HAP-1 (cell line): Measurements from ENCODE around the gene MYL12A.

Source experiments
- DNase-seq, 2 experiments: peaks; one replicate each; pipeline ENCODE4 v3.0.0-alpha.2; 2016 to 2020; ENCODE audit warnings: low spot score in 2 of 2
- H3K27me3 ChIP-seq: fragments of 250-450 bp; sonication (Bioruptor Pico); 2 replicates; pipeline ENCODE4 v1.5.1; 2020; ENCODE audit warnings: low read depth, mild to moderate bottlenecking, moderate library complexity
- H3K36me3 ChIP-seq: fragments of 250-450 bp; sonication (Bioruptor Pico); replicated peaks from 2 replicates; pipeline ENCODE4 v1.5.1; 2020; ENCODE audit warnings: mild to moderate bottlenecking
- H3K4me1 ChIP-seq: fragments of 250-450 bp; sonication (Bioruptor Pico); 2 replicates; pipeline ENCODE4 v1.5.1; 2020; ENCODE audit warnings: mild to moderate bottlenecking
- H3K4me3 ChIP-seq: fragments of 250-450 bp; sonication (Bioruptor Pico); 2 replicates; pipeline ENCODE4 v1.5.1; 2020; ENCODE audit warnings: mild to moderate bottlenecking, moderate library complexity
- H3K9me3 ChIP-seq: fragments of 250-450 bp; sonication (Bioruptor Pico); 2 replicates; pipeline ENCODE4 v1.5.1; 2020; ENCODE audit warnings: mild to moderate bottlenecking, moderate library complexity
- in situ Hi-C: fragments of 300-500 bp; cut with MboI; formaldehyde crosslinking; loops from 3 replicates; pipeline ENCODE4 v1.14.3; 2020; ENCODE audit warnings: low sequenced_read_pairs, inconsistent platforms, mixed read lengths

MYL12A gene

DNA sequence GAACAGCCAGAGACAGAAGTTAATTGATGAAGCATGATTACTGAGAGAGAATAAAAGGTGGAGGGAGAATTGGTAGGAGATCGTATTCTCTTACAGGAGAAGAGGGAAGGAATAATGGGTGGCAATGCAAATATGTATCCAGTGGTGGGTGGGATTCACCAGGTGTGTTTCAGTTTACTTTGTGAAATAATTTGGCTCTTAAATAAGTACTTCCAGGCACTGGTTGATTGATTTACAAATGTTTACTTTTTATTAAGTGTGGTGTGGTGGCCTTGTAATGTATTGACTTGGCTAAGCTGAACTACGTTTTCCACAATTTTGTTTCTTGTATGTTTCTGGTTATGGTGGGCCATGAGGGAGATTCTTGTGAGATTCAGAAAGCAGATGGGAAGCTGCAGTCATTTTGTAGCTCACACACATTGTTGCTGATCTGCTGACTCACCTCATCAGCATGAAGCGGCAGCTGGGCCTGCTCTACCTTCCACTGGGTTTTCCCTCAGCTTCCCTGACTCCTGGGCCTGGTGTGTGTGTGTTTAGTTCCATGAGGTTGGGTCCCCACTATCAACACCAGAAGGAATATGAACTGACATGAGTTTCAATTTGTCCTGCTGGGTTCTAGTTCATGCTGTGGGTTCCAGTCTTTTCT, 47.0 kb downstream of the MYL12A start:
- no peaks in the 10 kb centered on the region for H3K27me3 ChIP-seq
- peaks cover 2% of the 10 kb centered on the region for H3K4me1 ChIP-seq
- no peaks in the 10 kb centered on the region for H3K9me3 ChIP-seq
- in situ Hi-C loops: loop anchor here (25.0 kb wide), 1 partner anchor 693 kb away; no protein-coding TSS in a partner anchor
- no peak for DNase-seq
- H3K4me3 ChIP-seq: no peak overlapping the region
- no peaks in the 10 kb centered on the region for H3K36me3 ChIP-seq

DNA sequence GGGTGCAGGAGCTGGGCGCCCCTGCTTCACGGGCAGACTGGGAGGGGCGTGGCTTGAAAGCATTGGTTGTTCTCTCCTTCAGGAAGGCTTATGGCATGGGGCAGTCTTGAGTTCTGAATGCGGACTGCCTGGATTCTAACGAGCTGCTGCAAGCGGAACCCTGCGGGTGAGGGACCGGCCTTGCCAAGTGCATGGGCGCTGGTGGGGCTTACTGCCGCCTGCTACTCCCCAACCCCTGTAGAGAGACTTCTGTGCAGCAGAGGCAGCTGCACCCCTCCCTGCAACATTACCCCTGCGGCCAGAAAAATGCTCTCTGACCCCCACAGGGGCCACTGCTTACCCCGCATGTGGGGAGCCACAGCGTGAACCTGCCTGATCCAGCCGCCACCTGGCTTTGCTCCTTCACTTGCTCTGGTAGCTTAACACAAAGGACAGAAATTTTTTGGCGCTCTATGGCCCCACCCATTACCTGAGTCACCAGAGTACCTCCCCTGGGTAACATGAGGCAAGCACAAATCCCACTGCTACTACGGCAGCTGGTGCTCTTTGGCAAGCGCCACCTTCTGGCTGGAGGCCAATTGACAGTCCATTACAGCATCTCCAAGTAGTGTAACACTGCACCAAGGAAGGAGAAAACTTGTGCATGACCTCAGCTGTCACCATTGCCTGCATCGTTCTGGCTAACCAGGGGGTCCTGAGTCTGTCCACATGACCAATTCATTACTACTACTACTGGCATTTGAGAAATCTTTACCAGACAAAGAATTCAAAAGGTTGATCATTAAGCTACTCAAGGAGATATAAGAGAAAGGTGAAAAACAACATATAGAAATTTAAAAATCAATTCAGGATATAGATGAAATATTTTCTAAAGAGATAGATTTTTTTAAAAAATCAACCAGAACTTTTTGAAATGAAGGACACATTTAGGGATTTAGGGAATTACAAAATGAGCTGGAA, 49.7 kb downstream of the MYL12A start:
- in situ Hi-C loops: loop anchor here (25.0 kb wide), 1 partner anchor 690 kb away; no protein-coding TSS in a partner anchor
- Histone ChIP-seq H3K4me3 (peak overlapping the region; percentile 69), H3K4me1 (peaks cover 2% of the 10 kb centered on the region), H3K27me3 (peaks cover 6% of the 10 kb centered on the region; the same call in 1 of the 2 replicates), H3K36me3 (no peaks in the 10 kb centered on the region), H3K9me3 (no peaks in the 10 kb centered on the region)
- peak; percentile 92 to 97 for DNase-seq

DNA sequence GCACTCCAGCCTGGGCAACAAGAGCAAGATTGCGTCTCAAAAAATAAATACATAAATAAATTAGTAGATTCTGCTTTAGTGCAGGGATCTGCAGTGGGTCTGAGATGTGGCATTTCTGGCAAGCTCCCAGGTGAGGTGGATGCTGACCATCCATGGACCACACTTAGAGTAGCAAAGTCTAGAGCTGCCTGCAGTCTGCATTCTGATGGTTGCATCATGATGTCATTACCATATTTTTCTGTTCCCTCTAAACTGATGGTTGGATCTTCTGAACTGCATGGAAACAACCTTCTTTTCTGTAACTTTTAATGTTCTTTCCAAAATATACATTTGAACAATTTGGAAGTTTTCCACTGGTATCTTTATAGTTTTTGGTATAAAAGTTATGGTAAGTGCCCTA, 57.2 kb downstream of the MYL12A start:
- in situ Hi-C loops: no loop called here
- Histone ChIP-seq H3K4me3 (no peak overlapping the region), H3K4me1 (no peaks in the 10 kb centered on the region), H3K9me3 (no peaks in the 10 kb centered on the region), H3K36me3 (no peaks in the 10 kb centered on the region), H3K27me3 (peaks cover 4% of the 10 kb centered on the region; the same call in 1 of the 2 replicates)
- no peak for DNase-seq

DNA sequence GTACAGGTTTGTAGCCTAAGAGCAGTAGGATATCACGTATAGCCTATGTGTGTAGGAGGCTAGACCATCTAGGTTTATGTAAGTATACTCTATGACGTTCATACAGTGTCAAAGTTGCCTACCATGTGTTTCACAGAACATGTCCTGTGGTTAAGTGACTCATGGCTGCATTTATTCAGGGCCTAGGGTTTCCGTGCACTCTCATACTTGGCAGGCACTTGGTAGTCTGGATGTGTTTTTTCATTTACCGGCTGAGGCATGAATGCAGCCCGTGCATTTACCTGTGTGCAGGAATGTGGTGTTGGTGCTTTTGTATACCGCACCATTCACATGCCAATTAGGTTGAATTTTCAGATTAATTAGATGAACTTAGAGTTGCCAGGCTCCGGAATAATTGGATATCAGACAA, 57.8 kb downstream of the MYL12A start:
- H3K4me3 ChIP-seq: no peak overlapping the region
- no peak for DNase-seq
- in situ Hi-C loops: no loop called here
- H3K9me3 ChIP-seq: no peaks in the 10 kb centered on the region
- no peaks in the 10 kb centered on the region for H3K4me1 ChIP-seq
- no peaks in the 10 kb centered on the region for H3K27me3 ChIP-seq
- no peaks in the 10 kb centered on the region for H3K36me3 ChIP-seq
